GM18505 (cell line): ENCODE data around the gene PHLDA1.

Source experiments
- ATAC-seq: cut with Tn5 transposase; IDR thresholded peaks from one replicate; pipeline ENCODE4 v1.9.1; 2021; ENCODE audit not compliant: unreplicated experiment
- POLR2A ChIP-seq: IDR thresholded peaks from 4 replicates; pipeline ENCODE4 v1.6.1; 2011; ENCODE audit warnings: borderline replicate concordance; ENCODE audit not compliant: insufficient read depth, insufficient read length; ENCODE audit errors: extremely low read depth

Gene PHLDA1

DNA sequence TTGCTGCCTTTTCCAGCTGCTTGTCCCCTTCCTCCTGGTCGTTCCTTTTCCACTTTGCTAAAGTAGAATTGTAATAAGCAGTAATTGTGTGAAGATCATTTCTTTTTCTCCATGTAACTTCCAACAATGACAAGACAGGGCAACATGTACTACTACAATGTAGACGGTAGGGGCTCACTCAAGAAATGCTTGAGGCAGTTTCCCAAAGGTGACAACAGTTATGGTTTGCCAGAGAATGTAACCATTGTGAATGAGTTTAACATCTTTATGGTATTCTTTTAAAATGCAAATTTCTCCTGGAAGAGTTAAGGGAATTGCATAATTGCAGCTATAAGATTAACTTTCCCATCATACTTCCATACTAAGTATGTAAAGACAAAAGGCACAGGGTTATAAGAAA is 23.8 kb upstream of the PHLDA1 start:
- no peak for TF ChIP-seq POLR2A
- no peak for ATAC-seq

DNA sequence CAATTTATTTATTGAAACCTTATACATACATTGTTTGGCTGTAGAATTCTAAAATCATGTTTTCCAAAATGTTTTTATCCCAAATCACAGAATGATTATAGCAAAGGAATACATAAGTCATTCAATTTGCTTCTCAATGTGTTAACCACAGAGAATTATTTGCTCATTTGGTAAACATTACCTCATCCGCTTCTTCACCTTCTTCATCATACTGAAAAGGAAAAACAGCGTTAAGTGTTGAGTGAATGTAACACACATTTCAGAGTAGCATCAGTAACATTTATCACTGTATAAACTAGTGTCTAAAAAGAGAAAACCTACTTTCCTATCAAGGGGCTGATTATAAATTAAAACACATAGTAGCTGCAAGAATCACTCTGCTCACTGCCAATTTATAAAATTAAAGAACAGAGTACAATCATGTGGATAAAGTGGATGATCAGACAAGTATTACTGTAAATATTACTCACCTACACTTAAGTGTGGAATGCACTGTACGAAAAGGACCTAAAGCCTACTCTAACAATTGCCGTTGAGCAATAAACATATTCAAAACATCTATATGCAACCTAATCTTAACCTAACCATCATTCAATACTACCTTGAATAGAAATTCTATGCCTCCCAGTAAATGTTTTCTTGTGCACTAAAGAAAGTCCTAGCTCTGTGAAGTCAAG is 18.1 kb upstream of the PHLDA1 start:
- no peak for TF ChIP-seq POLR2A
- ATAC-seq: no peak

DNA sequence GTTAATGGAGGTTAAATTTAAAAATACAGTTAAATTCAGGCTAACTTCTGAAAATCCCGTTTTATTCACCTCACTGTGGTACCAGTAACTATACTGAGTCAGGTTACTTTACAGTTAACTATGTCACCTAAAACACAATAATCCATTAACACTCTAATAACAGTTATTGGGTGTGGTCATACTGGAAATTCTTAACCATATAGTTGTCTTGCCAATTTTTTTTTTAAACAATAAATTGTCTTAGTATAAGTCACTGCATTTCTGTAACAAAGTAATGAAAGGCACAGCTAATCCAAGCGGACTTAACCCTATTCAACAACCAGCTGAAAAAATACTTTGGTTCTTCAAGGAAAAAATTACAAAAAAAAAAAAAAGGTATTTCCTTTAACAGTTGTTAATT is 16.2 kb upstream of the PHLDA1 start:
- TF ChIP-seq POLR2A: no peak
- no peak for ATAC-seq

DNA sequence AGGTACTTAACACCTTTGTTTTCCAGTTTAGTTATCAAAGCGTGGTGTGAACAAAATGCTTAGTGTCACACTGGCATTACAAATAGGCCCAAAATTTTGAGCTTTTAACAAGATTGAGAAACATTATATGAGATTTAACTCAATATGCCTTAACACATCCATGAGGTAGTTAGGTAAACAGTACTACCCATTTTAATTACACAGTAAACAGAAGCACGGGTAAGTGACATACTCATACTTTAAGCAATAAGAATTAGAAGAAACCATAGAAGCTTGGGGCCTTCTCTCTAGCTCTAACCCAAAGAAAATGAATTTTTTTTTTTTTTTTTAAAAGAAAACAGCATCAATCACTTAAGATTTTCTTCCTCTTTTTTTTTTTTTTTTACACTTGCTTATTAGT is 15.5 kb upstream of the PHLDA1 start:
- no peak for ATAC-seq
- TF ChIP-seq POLR2A: no peak

DNA sequence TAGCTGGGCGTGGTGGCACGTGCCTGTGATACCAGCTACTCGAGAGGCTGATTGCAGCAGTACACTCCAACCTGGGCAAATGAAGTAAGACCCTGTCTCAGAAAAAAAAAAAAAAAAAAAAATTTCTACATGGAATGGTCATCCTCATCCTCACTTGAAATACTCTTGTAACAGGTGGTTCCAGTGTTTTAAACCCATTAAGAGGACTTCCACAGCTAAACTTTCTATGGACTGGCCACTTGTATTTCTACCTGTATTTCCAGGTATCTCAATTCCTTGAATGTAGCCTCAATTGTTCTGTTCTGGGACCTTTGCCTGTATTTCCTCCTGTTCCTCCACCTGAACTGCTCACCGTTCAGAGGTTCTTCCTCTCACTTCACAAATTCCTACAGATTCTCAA is 11.8 kb upstream of the PHLDA1 start:
- TF ChIP-seq POLR2A: no peak
- ATAC-seq: no peak

DNA sequence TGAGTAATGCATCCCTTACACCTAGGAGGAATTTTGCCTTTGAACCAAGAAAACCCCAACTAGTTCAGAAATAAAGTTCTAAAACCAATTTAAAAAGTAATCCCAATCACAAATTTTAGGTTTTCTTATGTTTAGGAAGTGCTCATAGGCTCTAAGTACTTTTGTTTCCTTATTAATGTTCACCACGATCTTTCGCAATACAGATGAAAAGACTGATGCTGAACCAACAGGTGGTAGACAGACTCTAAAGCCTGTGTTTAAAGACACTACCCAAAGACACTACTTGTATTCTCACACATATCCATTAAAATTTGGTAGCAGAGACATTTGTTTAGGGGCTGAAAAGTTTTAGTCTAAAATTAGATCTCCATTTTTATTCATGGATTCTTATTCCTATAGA is 10.6 kb upstream of the PHLDA1 start:
- no peak for TF ChIP-seq POLR2A
- ATAC-seq: no peak

DNA sequence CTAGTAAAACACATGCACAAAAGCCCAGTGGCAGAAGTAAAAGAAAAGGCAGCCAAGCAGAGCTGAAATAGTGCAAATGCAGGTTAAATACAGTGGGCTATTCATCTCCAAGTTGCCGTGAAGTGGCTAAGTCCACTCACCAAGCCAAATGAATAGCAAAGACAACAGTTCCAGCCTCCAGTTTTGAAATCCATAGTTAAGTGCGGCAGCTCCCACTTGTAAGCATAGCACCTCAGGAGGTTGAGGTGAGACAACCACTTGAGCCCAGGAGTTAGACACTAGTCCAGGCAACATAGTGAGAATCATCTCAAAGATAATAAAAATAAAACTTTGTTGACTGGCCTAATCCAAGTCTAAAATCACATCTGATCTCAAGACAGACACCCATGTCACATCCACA is 9.8 kb upstream of the PHLDA1 start:
- ATAC-seq: no peak
- no peak for TF ChIP-seq POLR2A

DNA sequence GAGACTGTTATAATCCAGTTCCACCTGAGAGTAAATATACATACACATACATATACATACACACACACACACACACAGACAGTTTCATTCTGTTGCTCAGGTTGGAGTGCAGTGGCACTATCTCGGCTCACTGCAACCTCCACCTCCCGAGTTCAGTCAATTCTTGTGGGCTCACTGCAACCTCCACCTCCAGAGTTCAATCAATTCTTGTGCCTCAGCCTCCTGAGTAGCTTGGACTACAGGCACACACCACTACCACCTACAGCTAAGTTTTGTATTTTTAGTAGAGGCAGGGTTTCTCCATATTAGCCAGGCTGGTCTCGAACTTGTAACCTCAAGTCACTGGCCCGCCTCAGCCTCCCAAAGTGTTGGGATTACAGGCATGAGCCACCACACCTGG is 8.9 kb upstream of the PHLDA1 start:
- no peak for ATAC-seq
- no peak for TF ChIP-seq POLR2A

DNA sequence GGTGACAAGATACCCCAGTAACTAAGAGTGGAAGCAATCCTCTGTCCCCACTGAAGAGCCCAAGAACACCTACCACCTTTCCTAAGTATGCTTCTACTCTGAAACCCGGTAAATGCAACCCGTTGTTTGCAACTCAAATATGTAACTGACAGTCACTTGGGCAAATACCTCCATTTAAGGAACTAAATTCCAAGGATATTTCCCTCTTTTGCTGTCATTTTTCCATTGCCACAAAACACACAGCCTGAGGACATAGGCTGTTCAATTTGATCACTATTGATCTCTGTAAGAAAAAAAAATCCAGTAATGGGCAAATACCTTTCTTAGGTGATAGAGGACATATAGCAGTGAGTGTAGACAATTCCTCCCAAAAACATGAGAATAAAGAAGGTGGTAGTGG is 6.6 kb upstream of the PHLDA1 start:
- no peak for ATAC-seq
- no peak for TF ChIP-seq POLR2A

DNA sequence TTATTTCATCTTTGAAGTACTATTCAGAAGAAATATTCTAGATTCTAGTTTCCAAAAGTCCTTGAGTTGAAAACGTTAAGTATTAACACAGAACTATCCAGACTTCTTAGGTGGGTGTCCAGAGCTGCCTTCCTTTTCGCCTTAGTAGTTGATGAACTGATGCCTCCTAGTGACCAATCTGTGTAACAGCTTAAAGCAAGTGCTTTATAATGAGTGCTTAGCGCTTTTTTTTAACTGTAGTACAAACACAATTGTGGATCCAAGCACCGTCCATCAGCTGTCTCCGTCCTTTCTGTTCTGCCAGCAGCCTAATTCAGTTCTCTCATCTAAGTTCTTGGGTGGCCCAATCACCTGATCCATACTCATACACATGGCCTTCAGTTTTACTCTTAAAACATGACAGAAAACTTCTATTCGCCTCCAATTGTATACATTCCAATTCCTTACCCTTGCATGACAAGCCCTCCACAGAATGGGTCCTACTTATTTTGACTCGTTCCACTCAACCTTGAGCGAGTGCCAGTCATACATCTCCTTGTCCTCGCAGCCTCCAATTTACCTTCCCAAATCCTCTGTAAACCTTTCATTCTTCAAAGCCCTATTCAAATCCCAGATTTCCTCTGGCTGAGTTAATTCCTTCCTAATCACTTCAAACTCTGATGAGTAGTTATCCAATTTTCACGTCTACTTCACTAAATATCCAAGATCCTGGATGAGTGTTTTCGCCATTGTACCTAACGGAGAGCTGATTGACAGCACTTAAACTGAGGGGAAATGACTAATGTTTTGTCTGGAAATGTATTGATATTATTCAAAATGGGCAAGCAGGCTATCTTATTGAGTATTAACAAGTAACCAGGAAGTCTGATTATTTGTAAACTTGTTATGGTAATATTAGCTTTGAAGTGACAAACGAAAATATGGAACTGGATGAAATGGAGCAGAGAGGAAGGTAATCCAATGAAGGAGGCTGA is 5.8 kb upstream of the PHLDA1 start:
- peak; percentile 61 for ATAC-seq
- TF ChIP-seq POLR2A: no peak

DNA sequence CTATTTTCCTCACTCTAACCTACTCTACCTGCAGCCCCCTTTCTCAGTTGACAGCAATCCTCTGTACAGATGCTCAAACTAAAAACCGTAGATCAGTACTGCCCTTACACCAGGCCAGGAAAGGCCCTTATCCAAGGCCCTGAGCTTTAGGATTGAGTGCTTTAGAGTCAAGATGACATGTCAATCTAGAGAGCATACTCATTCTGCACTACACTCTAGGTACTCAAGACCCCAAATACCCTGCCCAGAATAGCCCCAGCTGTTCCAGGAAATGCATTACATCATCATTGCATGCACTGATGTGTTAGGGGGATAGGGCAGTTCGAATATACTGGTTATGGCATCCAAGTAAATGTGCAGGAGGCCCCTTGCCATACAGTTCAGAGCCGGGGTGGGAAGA is 3.5 kb upstream of the PHLDA1 start:
- no peak for ATAC-seq
- TF ChIP-seq POLR2A: no peak

DNA sequence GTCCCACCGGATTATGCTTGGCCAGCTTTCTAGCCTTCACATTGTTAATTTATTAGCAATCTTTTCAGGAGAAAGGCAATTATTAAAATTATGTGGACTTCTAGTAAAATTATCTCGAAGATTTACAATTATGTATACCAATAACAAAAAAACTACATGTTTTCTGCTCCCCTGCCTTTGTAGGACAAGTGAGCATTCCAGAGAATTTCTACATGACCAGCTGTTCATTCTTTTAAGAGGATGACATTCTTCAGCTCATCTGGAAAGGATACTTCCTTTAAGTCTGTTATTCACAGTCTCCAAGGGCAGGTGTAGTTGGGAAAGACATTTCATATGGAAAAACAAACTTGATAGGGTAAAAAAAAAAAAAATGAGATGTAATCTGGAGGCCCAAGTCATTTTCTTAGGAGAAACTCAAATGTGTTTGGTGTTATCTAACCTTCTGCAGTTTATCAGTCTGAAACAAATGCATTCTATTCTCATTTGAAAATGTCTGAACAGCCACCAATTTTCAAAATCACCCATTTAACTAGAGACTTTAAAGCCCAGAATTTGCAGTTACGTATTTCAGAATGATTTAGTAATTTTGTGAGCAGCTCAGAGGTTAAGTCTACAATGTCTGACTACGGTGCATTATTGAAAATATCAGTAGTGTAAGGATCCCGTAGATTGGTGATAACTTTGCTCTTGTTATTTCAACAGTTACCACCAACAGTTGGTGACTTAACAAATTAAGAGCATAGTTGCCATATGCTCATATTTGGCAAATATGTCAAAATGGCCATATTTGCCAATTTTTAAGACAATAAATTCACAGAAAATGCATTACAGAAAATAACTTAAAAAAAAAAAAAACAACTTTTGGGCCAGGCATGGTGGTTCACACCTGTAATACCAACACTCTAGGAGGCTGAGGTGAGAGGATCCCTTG is 1.8 kb upstream of the PHLDA1 start:
- no peak for ATAC-seq
- no peak for TF ChIP-seq POLR2A

DNA sequence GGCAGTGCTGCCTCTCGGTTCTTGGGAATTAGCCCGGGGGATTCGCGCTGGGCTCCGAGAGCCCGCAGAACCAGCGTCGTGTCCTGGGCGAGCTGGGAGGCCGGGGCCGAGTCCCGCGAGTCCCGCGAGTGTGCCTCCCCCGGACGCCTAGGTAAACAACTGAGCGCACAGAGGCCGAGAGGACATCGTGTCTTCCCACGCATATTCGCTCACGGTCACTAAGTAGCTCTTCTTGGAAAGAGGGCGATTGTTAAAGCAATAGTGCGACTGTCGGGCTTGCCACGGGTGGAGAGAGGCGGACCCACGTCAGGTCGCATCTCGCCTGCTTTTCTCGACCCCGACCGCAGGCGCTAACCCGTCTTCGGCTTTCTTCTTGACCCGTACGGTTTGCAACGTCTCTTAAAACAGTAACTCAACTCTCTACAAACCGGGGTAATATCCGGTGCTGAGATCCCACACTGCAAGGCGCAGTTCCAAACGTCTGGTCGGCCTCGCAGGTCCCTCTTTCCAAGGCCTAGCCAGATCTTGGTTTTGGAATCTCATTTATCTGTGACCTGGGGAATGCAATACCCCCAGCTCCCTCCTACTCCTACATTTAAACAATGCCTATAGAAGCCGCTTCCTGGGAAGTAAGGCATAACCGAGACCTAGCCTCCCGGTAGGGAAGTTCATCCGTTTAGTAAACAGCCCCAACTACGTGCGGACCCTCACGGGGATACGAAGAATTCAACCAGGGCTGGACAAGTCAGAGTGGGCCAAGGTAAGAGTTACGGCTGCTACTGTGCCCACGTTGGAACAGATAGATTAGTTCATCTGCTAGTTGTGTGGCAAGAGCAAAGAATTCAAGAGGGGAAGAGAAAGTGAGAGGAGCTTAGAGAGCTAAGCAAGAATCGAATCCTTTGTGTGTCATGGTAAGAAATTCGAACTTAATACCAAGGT is 736 bp upstream of the PHLDA1 start:
- TF ChIP-seq POLR2A: no peak
- ATAC-seq: peak; percentile 28

DNA sequence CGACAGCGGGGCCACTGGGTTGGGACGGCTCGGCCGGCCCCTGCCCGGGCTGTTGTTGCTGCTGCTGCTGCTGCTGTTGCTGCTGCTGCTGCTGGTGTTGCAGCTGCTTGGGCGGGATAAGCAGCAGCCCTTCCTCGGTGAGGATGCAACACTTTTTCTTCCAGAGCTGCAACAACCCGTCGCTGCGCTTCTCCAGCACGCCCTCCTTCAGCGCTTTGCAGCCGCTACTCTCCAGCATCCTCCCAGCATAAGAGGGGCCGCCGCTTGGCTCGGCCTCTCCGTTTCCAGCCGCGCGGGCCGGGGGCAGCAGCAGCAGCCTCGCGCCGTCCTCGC is 529 bp downstream of the PHLDA1 start:
- ATAC-seq: no peak
- no peak for TF ChIP-seq POLR2A
